ENCODE measurements around the gene ZIM2. TPM values are rescaled to one million over a fixed set of nuclear protein-coding genes. Genes with fewer than 3 reads are reported as not detected.

The ZIM2 gene
- total RNA-seq, 1 donor from 2014 or later, result not detected

DNA sequence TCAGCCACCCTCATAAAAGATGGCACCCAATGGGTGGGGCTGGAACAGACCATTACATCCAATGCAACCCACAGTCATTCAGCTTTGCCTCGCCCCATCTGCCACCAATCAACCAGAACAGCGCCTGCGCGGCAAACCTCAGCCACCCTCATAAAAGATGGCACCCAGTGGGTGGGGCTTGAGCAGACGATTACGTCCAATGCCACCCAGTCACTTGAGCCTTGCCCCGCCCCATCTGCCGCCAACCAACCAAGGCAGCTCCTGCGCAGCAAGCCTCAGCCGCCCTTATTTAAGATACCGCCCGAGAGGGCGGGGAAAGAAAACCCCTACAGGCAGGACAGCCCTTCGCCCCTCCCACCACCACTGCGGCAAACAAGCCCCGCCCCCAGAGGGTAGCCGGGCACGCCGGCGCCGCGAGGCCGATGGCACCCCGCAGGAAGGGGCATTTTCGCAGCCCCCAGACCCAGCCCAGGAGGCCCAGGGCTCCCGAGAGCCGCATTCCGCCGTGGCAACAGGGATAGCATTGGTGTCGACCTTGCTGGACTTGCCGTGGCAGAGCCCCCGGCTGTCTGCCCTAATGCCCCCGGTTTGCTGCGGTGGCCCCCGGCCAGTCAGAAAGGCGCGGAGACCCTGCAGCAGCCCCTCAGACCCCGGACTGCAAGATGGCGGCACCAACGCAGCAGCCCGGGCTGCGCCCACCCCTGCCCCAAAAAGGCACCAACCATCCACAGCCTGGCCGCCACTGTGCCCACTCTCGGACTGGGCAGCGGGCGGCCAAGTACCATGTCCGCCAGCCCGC, 675 bp downstream of the ZIM2 start:
- TF ChIP-seq, protein P1, sequence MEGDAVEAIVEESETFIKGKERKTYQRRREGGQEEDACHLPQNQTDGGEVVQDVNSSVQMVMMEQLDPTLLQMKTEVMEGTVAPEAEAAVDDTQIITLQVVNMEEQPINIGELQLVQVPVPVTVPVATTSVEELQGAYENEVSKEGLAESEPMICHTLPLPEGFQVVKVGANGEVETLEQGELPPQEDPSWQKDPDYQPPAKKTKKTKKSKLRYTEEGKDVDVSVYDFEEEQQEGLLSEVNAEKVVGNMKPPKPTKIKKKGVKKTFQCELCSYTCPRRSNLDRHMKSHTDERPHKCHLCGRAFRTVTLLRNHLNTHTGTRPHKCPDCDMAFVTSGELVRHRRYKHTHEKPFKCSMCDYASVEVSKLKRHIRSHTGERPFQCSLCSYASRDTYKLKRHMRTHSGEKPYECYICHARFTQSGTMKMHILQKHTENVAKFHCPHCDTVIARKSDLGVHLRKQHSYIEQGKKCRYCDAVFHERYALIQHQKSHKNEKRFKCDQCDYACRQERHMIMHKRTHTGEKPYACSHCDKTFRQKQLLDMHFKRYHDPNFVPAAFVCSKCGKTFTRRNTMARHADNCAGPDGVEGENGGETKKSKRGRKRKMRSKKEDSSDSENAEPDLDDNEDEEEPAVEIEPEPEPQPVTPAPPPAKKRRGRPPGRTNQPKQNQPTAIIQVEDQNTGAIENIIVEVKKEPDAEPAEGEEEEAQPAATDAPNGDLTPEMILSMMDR (IDR thresholded peaks at IDR 0.05; ENCODE audit: unreplicated experiment), result no peak
- Mint-ChIP-seq H3K4me1 (ENCODE audit: unreplicated experiment) (no peaks in the 10 kb centered on the region), H3K36me3 (ENCODE audit: low read depth, unreplicated experiment) (peaks cover 35% of the 10 kb centered on the region), H3K27me3 (ENCODE audit: unreplicated experiment) (peaks cover 13% of the 10 kb centered on the region), H3K9me3 (ENCODE audit: unreplicated experiment) (peaks cover 43% of the 10 kb centered on the region), H3K4me3 (ENCODE audit: unreplicated experiment) (no peak overlapping the region), H3K27ac (ENCODE audit: unreplicated experiment) (no peak overlapping the region)
- no peak for DNase-seq (ENCODE audit: low spot score)

DNA sequence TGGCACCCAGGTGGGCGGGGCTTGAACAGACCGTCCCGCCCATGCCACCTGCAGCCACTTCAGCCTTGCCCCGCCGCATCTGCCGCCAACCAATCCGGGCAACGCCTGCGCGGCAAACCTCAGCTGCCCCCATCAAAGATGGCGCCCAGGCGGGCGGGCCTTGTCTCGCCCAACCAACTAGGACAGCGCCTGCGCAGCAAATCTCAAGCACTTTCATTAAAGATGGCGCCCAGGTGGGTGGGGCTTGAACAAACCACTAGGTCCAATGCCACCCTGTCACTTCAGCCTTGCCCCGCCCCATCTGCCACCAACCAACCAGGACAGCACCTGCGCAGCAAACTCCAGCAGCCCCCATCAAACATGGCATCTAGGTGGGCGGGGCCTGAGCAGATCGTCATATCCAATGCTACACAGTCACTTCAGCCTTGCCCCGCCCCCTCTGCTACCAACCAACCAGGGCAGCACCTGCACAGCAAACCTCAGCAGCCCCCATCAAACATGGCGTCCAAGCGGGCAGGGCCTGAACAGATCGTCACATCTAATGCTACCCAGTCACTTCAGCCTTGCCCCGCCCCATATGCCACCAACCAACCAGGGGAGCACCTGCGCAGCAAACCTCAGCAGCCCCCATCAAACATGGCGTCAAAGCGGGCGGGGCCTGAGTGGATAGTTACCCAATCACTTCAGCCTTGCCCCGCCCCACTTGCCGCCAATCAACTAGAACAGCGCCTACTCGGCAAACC, 1.4 kb downstream of the ZIM2 start:
- Mint-ChIP-seq H3K4me3 (ENCODE audit: unreplicated experiment) (no peak overlapping the region), H3K9me3 (ENCODE audit: unreplicated experiment) (peaks cover 49% of the 10 kb centered on the region), H3K4me1 (ENCODE audit: unreplicated experiment) (no peaks in the 10 kb centered on the region), H3K36me3 (ENCODE audit: low read depth, unreplicated experiment) (peaks cover 35% of the 10 kb centered on the region), H3K27ac (ENCODE audit: unreplicated experiment) (no peak overlapping the region), H3K27me3 (ENCODE audit: unreplicated experiment) (peaks cover 13% of the 10 kb centered on the region)
- TF ChIP-seq, protein P1 (IDR thresholded peaks at IDR 0.05; ENCODE audit: unreplicated experiment), result no peak
- no peak for DNase-seq (ENCODE audit: low spot score)

DNA sequence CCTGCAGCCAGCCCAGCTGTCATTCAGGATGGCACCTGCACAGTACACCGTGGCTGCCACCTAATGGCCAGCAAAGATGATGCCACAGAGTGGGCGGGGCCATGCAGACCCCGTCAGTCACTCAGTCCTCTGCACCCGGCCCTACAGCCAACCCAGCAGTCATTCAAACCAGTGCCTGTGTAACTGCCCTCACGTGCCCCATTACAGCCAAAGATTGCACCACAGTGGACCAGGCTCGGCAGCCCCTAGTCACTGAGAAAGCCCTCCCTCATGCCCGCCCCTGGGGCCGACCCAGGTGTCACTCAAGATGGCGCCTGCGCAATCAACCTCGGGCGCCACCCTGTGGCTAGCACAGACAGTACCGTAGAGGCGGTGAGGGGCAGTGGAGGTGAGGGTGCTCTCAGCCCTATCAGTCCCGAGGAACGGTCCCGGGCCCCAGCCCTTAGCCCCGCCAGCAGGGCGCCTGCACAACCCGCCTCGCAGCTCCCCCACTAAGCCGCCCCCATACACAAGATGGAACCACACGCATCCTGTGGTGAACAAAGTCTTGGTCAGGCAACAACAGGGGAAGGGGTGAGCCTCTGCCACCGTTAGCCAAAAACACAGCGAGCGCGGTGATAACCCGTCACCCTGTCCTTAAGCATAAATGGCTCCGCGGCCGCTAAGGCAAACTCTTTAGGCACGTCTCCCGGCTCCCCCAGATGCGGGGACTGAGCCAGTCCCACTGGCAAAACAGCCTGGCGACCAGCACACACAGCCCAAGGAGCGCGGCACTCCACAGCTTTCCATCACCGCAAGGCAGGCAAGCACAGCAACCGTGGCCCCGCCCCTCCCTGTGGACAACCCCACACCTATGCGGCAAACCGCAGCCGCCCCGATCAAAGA, 2.3 kb downstream of the ZIM2 start:
- no peak for DNase-seq (ENCODE audit: low spot score)
- Mint-ChIP-seq H3K4me3 (ENCODE audit: unreplicated experiment) (peak overlapping the region; percentile 51), H3K4me1 (ENCODE audit: unreplicated experiment) (no peaks in the 10 kb centered on the region), H3K27me3 (ENCODE audit: unreplicated experiment) (peaks cover 13% of the 10 kb centered on the region), H3K27ac (ENCODE audit: unreplicated experiment) (no peak overlapping the region), H3K9me3 (ENCODE audit: unreplicated experiment) (peaks cover 51% of the 10 kb centered on the region), H3K36me3 (ENCODE audit: low read depth, unreplicated experiment) (peaks cover 38% of the 10 kb centered on the region)
- TF ChIP-seq, protein P1 (IDR thresholded peaks at IDR 0.05; ENCODE audit: unreplicated experiment), result no peak

DNA sequence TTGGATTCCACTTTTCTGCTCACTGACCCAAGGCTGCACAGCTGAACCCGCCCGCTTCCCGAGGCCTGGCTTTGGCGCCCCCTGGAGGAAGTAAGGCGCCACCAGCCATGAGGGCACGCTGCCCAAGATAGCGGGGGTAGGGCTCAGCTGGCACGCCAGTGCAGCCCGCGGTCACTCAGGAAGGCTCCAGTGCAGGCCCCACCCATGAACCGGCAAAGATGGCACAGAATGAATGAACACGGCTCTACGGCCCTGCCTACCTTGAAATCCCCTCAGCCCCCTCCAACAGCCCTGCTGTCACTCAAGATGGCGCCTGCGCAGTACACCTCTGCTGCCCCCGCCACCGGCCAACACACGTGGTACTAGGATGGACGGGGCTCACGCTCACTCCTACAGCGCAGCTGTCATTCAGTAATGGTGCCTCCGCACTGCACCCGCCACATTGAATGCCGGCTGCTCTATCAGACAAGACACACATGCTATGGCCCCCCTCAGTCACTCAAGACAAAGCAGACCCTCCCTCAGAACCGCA, 3.0 kb downstream of the ZIM2 start:
- TF ChIP-seq, protein P1 (IDR thresholded peaks at IDR 0.05; ENCODE audit: unreplicated experiment), result no peak
- H3K36me3 Mint-ChIP-seq (ENCODE audit: low read depth, unreplicated experiment), result peaks cover 39% of the 10 kb centered on the region
- peak overlapping the region; percentile 51 for H3K4me3 Mint-ChIP-seq (ENCODE audit: unreplicated experiment)

More for the DNA sequence above, 3.0 kb downstream of the ZIM2 start:
- no peak overlapping the region for H3K27ac Mint-ChIP-seq (ENCODE audit: unreplicated experiment)
- H3K9me3 Mint-ChIP-seq (ENCODE audit: unreplicated experiment), result peaks cover 56% of the 10 kb centered on the region
- peaks cover 13% of the 10 kb centered on the region for H3K27me3 Mint-ChIP-seq (ENCODE audit: unreplicated experiment)
- no peak for DNase-seq (ENCODE audit: low spot score)
- H3K4me1 Mint-ChIP-seq (ENCODE audit: unreplicated experiment), result no peaks in the 10 kb centered on the region
